Measurements from ENCODE around the gene SRGAP1.
"Not testable (repeated sequence)": the region's sequence is repeated elsewhere in the genome, so short reads cannot be mapped to it uniquely, and the experiment has no call there.

The SRGAP1 gene

GRCh38 chr12:64092507-64093196 is 248.2 kb downstream of the SRGAP1 start:
- no peak for DNase-seq

DNA sequence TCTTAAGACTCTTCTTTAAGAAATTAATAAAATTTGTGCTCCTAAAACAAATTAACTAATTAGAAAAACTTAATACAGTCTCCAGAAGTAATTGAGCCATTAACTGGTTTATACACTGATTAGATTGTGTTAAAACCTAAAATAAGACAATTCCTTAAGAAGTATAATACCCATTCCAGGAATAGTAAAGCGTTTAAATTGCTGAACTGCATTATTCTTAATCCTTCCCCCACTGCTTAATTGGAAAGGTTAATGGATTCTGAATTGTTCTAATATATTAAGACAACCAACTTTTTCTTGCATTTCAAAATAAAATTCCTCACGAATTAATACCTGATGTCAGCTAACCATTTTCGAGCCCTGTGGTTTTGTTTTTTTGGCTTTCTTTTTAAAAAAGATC is 249.2 kb downstream of the SRGAP1 start:
- no peak for DNase-seq

GRCh38 chr12:64097366-64098105 is 253.0 kb downstream of the SRGAP1 start:
- DNase-seq: no peak

DNA sequence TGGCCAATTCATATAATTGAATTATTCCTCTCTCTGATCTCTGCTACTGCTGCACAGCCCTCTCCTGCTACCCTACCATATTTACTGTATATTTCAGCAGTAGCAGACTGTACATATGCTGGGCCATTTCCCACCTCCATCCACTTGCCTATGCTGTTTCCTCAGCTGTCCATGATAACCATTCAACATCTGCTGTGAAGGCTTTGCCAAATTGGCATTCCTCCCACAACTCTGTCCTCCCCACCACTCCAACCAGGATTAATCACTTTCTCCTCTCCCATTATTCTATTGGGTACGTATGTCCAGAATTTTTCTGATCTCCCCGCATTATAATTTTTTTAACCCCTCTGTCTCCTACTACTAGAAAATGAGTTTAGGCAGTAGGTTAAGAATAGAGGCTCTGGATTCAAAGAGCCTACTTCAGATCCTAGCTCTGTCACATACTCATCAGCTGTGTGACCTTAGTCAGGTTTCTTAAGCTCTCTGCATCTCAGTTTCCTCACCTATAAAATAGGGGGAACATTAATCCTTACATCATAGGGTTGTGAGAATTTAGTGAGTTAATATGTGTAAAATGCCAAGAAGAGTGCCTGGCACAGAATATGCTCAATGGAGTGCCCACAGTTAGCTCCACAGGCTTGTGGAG is 254.3 kb downstream of the SRGAP1 start:
- DNase-seq: no peak

DNA sequence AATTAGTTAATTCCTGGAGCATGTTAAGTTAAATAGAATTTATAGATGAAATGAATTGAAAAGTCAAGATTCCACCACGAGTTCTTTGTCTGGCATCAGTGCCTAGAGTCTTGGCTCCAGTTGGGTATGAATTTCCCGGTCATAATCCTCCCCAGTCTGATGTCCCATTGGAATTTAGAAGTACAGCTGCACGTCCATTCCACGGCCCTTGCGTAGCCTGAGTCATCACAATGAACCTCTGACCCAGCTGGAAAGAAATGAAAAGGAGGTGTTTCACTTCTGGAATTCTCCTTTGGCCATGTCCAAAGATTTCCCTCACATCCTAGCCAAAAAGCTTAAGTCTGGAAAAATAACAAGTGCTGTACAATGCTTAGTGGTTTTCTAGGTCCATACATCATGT is 254.9 kb downstream of the SRGAP1 start:
- no peak for DNase-seq

DNA sequence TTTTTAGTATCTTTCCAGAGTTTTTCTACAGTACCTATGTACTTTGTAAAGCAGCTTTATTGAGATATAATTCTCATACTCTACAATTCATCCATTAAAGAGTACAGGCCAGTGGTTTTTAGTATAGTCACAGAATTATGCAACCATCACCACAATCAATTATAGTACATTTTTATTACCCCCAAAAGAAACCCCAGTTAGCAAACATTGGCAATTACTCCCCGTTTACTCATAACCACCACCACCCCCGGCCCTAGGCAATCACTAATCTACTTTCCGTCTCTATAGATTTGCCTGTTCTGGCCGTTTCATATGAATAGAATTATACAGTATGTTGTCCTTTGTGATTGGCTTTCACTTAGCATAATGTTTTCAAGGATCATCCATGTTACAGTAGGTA is 257.8 kb downstream of the SRGAP1 start:
- DNase-seq: no peak

- no peak for DNase-seq
Measured at GRCh38 chr12:64103825-64104740, 259.6 kb downstream of the SRGAP1 start.

- DNase-seq: no peak
Measured at GRCh38 chr12:64105026-64105425, 260.5 kb downstream of the SRGAP1 start.

DNA sequence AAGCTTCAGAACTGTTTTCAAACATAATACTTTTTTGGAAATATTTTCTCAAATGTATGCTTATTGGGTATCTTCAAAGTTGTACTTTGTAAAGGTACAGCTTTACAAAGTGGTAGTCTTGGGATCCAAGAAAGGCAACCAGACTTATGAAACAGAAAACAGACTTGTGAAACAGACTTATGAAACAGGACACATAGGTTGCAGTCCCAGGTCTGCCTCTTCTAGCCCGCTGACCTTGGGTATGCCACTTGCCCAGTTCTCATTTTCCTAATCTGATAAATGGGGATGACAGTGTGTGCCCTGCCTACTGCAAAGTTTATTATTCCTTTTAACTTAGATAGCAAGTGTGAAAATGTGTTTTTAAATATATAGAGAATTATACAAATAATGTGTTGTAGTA is 263.3 kb downstream of the SRGAP1 start:
- no peak for DNase-seq

GRCh38 chr12:64109706-64110105 is 265.2 kb downstream of the SRGAP1 start:
- no peak for DNase-seq

DNA sequence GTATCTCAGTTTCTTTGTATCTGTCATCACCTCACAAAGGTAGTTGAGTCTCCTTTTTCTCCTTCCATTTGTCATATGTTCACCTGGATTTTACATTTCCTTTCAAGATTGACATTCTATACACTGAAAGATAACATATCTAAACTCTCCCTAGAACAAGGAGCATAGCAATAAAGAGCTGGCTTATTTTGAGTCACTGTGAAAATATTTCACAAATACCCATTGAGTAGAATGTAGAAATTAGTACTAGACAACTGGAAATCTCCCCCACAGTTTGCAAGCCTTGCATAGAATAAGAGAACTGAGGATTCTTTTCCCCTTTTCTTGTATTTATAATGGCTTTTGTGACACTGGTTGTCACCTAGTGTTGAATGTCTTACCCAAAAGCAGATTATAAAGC is 266.4 kb downstream of the SRGAP1 start:
- no peak for DNase-seq

GRCh38 chr12:64116969-64117368 is 272.5 kb downstream of the SRGAP1 start:
- no peak for DNase-seq

- no peak for DNase-seq
Measured at GRCh38 chr12:64120568-64120967, 276.1 kb downstream of the SRGAP1 start.

DNA sequence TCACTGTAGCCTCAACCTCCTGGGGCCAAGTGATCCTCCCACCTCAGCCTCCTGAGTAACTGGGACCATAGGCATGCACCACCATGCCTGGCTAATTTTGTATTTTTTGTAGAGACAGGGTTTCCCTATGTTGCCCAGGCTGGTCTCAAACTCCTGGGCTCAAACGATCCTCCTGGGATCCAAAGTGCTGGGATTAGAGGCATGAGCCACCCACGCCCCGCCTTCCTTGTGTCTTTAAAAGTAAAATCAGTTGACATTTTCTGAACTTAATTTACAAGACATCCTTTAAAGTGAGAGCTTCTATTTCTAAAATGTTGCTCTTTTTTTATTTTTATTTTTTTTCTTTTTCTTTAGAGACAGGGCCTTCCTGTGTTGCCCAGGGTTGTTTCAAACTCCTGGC is 276.6 kb downstream of the SRGAP1 start:
- DNase-seq: not testable (repeated sequence)

- DNase-seq: no peak
Measured at GRCh38 chr12:64122154-64122553, 277.7 kb downstream of the SRGAP1 start.

DNA sequence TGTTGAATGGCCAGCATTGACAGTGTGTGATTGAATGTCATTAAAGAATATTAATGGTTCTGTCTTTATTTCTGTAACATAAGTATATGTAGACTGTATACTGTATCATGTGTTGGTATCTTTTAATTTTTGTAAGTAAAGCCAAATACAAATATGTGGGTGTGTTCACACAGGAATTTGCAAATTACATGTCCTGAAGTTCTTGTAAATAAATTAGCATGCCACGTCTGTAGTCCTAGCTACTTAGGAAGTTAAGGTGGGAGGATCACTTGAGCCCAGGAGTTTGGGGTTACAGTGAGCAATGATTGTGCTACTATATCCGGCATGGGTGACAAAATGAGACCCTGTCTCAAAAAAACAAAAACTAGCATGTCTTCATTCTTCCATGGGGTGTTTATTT is 278.5 kb downstream of the SRGAP1 start:
- DNase-seq: no peak

GRCh38 chr12:64123448-64123847 is 278.9 kb downstream of the SRGAP1 start:
- no peak for DNase-seq

DNA sequence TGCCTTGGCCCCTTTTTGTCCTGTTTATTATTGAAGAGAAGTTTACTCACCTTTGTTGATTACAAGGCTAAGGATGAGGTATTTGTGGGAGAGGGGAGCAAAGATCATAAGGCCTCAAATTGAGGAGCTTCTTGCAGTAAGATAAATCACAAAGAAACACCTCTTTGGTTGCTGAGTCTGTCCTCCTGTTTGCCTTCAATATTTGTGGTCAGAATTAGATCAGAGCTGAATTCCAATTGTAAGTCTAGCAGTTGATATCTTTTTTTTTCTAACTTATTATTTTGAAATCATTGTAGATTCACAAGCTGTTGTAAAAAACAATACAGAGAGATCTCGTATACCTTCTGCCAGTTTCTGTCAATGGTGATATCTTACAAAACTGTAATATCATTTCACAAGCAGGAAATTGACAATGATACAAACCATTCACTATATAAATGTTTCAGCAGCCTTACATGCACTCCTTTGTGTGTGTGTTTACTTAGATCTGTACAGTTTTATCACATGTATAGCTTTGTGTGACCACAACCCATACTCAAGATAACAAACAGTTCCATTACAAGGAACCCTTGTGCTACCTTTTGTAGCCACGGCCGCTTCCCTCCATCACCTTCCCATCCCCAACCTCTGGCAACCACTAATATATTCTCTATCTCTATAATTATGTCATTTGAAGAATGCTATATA is 280.2 kb downstream of the SRGAP1 start:
- no peak for DNase-seq

- DNase-seq: no peak
Measured at GRCh38 chr12:64125913-64126312, 281.4 kb downstream of the SRGAP1 start.

DNA sequence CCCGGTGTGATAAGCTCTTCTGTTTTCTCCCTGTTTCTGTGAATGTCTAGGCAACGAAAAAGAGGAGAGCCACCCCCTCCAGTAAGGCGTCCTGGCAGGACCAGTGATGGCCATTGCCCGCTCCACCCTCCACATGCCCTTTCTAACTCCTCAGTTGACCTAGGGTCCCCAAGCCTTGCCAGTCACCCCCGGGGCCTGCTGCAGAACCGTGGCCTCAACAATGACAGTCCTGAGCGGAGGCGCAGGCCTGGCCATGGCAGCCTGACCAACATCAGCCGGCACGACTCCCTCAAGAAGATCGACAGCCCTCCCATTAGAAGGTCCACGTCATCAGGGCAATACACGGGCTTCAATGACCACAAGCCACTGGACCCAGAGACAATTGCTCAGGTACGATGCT is 283.3 kb downstream of the SRGAP1 start:
- no peak for DNase-seq

- DNase-seq: no peak
Measured at GRCh38 chr12:64128366-64128765, 283.9 kb downstream of the SRGAP1 start.

DNA sequence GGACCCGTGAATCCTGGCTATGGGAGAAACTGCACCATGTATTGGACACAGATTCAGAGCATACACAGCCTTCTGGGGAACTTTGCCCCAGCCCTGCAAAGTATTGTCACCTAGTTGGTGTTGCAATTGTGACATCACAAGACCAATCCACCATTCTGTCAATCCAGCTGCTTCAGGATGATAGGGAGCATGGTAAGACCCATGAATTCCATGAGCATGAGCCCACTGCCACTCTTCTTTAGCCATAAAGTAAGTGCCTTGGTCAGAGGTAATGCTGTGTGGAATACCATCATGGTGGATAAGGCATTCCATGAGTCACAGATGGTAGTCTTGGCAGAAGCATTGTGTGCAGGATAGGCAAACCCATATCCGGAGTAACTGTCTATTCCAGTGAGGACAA is 286.0 kb downstream of the SRGAP1 start:
- not testable (repeated sequence) for DNase-seq

Data from inflammatory macrophage treated with lipopolysaccharide for 4 hours (primary cell).